ENCODE data around the gene LRP5. TPM values are rescaled to one million over a fixed set of nuclear protein-coding genes. Genes with fewer than 3 reads are reported as not detected.

The LRP5 gene
- total RNA-seq, 4 donors from 2014 or later = 19.1 to 86.2 (median 43.9) TPM

- no peak overlapping the region for H3K4me3 ChIP-seq
- no peaks in the 10 kb centered on the region for H3K36me3 ChIP-seq
- no peaks in the 10 kb centered on the region for H3K9me3 ChIP-seq
- intact Hi-C loops (cut with DNase I; ENCODE audit: low total_unique reads) = no loop called here
- no peak for DNase-seq
- no peak overlapping the region for H3K27ac ChIP-seq
- no peaks in the 10 kb centered on the region for H3K27me3 ChIP-seq
- H3K4me1 ChIP-seq = peaks cover 3 to 17% of the 10 kb centered on the region in 2 donors
- TF ChIP-seq, protein P1, sequence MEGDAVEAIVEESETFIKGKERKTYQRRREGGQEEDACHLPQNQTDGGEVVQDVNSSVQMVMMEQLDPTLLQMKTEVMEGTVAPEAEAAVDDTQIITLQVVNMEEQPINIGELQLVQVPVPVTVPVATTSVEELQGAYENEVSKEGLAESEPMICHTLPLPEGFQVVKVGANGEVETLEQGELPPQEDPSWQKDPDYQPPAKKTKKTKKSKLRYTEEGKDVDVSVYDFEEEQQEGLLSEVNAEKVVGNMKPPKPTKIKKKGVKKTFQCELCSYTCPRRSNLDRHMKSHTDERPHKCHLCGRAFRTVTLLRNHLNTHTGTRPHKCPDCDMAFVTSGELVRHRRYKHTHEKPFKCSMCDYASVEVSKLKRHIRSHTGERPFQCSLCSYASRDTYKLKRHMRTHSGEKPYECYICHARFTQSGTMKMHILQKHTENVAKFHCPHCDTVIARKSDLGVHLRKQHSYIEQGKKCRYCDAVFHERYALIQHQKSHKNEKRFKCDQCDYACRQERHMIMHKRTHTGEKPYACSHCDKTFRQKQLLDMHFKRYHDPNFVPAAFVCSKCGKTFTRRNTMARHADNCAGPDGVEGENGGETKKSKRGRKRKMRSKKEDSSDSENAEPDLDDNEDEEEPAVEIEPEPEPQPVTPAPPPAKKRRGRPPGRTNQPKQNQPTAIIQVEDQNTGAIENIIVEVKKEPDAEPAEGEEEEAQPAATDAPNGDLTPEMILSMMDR (IDR thresholded peaks at IDR 0.05) = no peak
- TF ChIP-seq POLR2A (IDR thresholded peaks at IDR 0.05) = no peak
Observed at GRCh38 chr11:68495220-68495729, 182.9 kb downstream of the LRP5 start.

GRCh38 chr11:68495872-68496271, 183.5 kb downstream of the LRP5 start:
- peaks cover 3 to 17% of the 10 kb centered on the region in 2 donors for H3K4me1 ChIP-seq
- H3K36me3 ChIP-seq = no peaks in the 10 kb centered on the region
- intact Hi-C loops (cut with DNase I; ENCODE audit: low total_unique reads) = no loop called here
- no peak overlapping the region for H3K4me3 ChIP-seq
- H3K27ac ChIP-seq = no peak overlapping the region
- TF ChIP-seq, protein P1 (IDR thresholded peaks at IDR 0.05) = no peak
- no peak for TF ChIP-seq POLR2A (IDR thresholded peaks at IDR 0.05)
- H3K9me3 ChIP-seq = no peaks in the 10 kb centered on the region
- no peak for DNase-seq
- no peaks in the 10 kb centered on the region for H3K27me3 ChIP-seq

DNA sequence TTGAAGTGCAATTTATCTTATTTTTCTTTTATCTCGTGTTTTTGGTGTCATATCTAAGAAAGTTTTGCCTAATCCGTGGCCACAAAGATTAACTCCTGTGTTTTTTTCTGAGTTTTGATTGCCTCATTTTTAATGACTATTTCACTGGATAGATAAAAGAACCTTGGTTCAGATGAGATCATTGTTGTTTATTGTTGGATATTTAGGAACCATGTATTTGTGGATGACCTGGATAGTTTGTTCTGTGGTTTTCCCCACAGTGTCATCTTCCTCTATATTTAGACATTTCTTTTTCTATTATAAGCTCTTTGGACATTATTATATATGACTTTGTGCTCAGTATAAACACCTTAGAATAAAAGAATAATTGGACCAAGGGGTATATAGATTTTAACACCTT, 185.4 kb downstream of the LRP5 start:
- peaks cover 3 to 22% of the 10 kb centered on the region in 2 donors for H3K4me1 ChIP-seq
- no peak for DNase-seq
- intact Hi-C loops (cut with DNase I; ENCODE audit: low total_unique reads) = no loop called here
- TF ChIP-seq POLR2A (IDR thresholded peaks at IDR 0.05) = no peak
- TF ChIP-seq, protein P1 (IDR thresholded peaks at IDR 0.05) = no peak
- H3K27me3 ChIP-seq = no peaks in the 10 kb centered on the region
- no peaks in the 10 kb centered on the region for H3K36me3 ChIP-seq
- no peak overlapping the region for H3K4me3 ChIP-seq
- peak overlapping the region in 1 of 2 donors; percentile 35 for H3K27ac ChIP-seq
- no peaks in the 10 kb centered on the region for H3K9me3 ChIP-seq

DNA sequence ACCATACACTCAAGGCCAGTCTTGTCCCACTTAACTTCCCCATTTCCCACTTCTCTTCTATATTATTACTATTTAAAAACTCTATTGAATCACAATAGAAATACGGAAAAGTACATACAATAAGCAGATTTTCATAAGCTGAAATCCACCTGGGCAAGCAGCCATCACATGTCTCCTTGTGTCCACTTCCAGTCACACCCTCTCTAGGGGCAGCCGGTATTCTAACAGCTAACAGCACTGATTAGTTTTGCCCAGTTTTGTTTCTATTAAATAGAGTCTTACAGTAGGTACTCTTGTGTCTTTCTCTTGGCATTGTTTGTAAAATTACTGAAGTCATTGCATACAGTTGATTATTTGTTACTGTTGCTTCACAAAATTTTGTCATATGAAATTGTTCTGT, 185.9 kb downstream of the LRP5 start:
- DNase-seq = no peak
- Histone ChIP-seq H3K27ac (peak overlapping the region in 1 of 2 donors; percentile 35), H3K27me3 (no peaks in the 10 kb centered on the region), H3K4me1 (peaks cover 3 to 22% of the 10 kb centered on the region in 2 donors), H3K9me3 (no peaks in the 10 kb centered on the region), H3K36me3 (no peaks in the 10 kb centered on the region), H3K4me3 (no peak overlapping the region)
- intact Hi-C loops (cut with DNase I; ENCODE audit: low total_unique reads) = no loop called here
- no peak for TF ChIP-seq POLR2A (IDR thresholded peaks at IDR 0.05)
- TF ChIP-seq, protein P1 (IDR thresholded peaks at IDR 0.05) = no peak

Small RNA genes lying within 50 kb of the gene (small RNA-seq; reads per million reads assigned to genes)
- not detected for gene NDUFA3P2

Other genes with a start within 250 kb of the LRP5 start
- gene CHKA, start 191.2 kb upstream of the LRP5 start, total RNA-seq = 10 to 100 TPM; 21.8 to 57.1 (median 30.3) TPM
- 100 to 1,000 TPM in 1 of 4 donors, 10 to 100 TPM in 3; 13.5 to 108 (median 79.4) TPM for gene KMT5B, start 99.3 kb upstream of the LRP5 start, total RNA-seq
- 100 to 1,000 TPM in 1 of 4 donors, 10 to 100 TPM in 3; 23.2 to 136 (median 33.4) TPM for gene C11orf24, start 40.6 kb upstream of the LRP5 start, total RNA-seq
- 100 to 1,000 TPM in 3 of 4 donors, 10 to 100 TPM in 1; 90.7 to 253 (median 164) TPM for gene PPP6R3, start 148.2 kb downstream of the LRP5 start, total RNA-seq